Peyer's patch (tissue), 4 donors: Measurements from ENCODE around the gene TNFSF4.

Experiments used
- CTCF ChIP-seq, 6 experiments: fragments of 450-650 bp in 4 of 6; fragments of 200-600 bp in 2 of 6; sonication (generic) in 1 of 6; IDR thresholded peaks; one replicate each; pipeline ENCODE4 v1.5.1; 2017 to 2019; ENCODE audit warnings: antibody characterized with exemption in 6 of 6, mild to moderate bottlenecking in 3 of 6, moderate library complexity in 1 of 6
- POLR2A ChIP-seq, 2 donors: fragments of 450-650 bp; IDR thresholded peaks; one replicate each; pipeline ENCODE4 v1.5.1; 2017; ENCODE audit warnings: antibody characterized with exemption in 2 of 2, mild to moderate bottlenecking in 2 of 2, moderate library complexity in 2 of 2

DNA sequence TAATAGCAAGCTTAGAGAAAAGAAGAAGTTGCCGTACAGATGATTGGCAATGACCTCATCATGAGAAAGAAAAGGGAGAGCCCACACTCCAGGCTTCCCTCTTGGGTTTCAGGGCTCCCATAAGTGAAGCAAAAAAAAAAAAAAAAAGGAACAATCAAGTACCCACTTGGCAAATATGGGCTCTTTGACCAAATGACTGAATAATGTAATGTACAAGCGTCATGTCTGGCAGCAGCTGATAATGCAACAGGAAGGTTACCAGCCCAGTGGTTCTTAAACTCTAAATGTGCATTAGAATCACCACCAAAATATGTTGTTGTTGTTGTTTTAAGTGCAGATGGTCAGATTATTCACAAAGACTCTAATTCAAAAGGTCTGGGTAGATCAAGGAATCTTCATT lies 13.5 kb downstream of the TNFSF4 start:
- TF ChIP-seq CTCF (IDR thresholded peaks at IDR 0.05) (no peak), POLR2A (IDR thresholded peaks at IDR 0.05) (no peak)
